ENCODE measurements around the gene CDH23.

CDH23 gene

GRCh38 chr10:71409516-71410104 lies 12.9 kb downstream of the CDH23 start:
- no peak for TF ChIP-seq CTCF (IDR thresholded peaks at IDR 0.05)
- no peak for TF ChIP-seq ZFX (IDR thresholded peaks at IDR 0.05; ENCODE audit: borderline replicate concordance)
- no peak overlapping the region for H3K27ac ChIP-seq

- no peak overlapping the region for H3K27ac ChIP-seq
- TF ChIP-seq ZFX (IDR thresholded peaks at IDR 0.05; ENCODE audit: borderline replicate concordance): no peak
- TF ChIP-seq CTCF (IDR thresholded peaks at IDR 0.05): no peak
These were observed 16.9 kb downstream of the CDH23 start for GRCh38 chr10:71413581-71413980.

GRCh38 chr10:71414359-71414758 lies 17.6 kb downstream of the CDH23 start:
- TF ChIP-seq CTCF (IDR thresholded peaks at IDR 0.05) (no peak), ZFX (IDR thresholded peaks at IDR 0.05; ENCODE audit: borderline replicate concordance) (no peak)
- H3K27ac ChIP-seq: no peak overlapping the region

GRCh38 chr10:71419002-71419540 lies 22.4 kb downstream of the CDH23 start:
- TF ChIP-seq ZFX (IDR thresholded peaks at IDR 0.05; ENCODE audit: borderline replicate concordance): no peak
- TF ChIP-seq CTCF (IDR thresholded peaks at IDR 0.05): no peak
- H3K27ac ChIP-seq: no peak overlapping the region

- TF ChIP-seq CTCF (IDR thresholded peaks at IDR 0.05): no peak
- TF ChIP-seq ZFX (IDR thresholded peaks at IDR 0.05; ENCODE audit: borderline replicate concordance): no peak
- no peak overlapping the region for H3K27ac ChIP-seq
These were observed 23.0 kb downstream of the CDH23 start for GRCh38 chr10:71419750-71420149.

GRCh38 chr10:71421075-71421434 lies 24.3 kb downstream of the CDH23 start:
- no peak overlapping the region for H3K27ac ChIP-seq
- no peak for TF ChIP-seq CTCF (IDR thresholded peaks at IDR 0.05)
- no peak for TF ChIP-seq ZFX (IDR thresholded peaks at IDR 0.05; ENCODE audit: borderline replicate concordance)

GRCh38 chr10:71423250-71423649 lies 26.5 kb downstream of the CDH23 start:
- TF ChIP-seq ZFX (IDR thresholded peaks at IDR 0.05; ENCODE audit: borderline replicate concordance): no peak
- no peak for TF ChIP-seq CTCF (IDR thresholded peaks at IDR 0.05)
- H3K27ac ChIP-seq: no peak overlapping the region

Measured in 22Rv1 (cell line).